Uterus (tissue), 4 donors: ENCODE measurements around the gene GREB1. TPM values are rescaled to one million over a fixed set of nuclear protein-coding genes. Genes with fewer than 3 reads are reported as not detected.

Source experiments
- DNase-seq, 2 donors: peaks; one replicate each; pipeline ENCODE4 v3.0.0-alpha.2; 2019 to 2020
- H3K27ac ChIP-seq, 2 donors: fragments of 200-600 bp; sonication (generic); 1 replicate in 1 of 2; 2 replicates in 1 of 2; pipeline ENCODE4 v1.5.1; 2016 to 2018
- H3K27me3 ChIP-seq, 2 donors: fragments of 200-600 bp; sonication (generic); one replicate each; pipeline ENCODE4 v1.5.1; 2018 to 2019; ENCODE audit warnings: control low read depth in 1 of 2
- H3K36me3 ChIP-seq, 2 donors: fragments of 200-600 bp; sonication (generic); one replicate each; pipeline ENCODE4 v1.5.1; 2019; ENCODE audit warnings: control low read depth in 1 of 2
- H3K4me1 ChIP-seq, 2 donors: fragments of 200-600 bp; sonication (generic); one replicate each; pipeline ENCODE4 v1.5.1; 2018 to 2019; ENCODE audit warnings: control low read depth in 1 of 2
- H3K4me3 ChIP-seq, 2 donors: fragments of 200-600 bp; sonication (generic); 1 replicate in 1 of 2; 2 replicates in 1 of 2; pipeline ENCODE4 v1.5.1; 2018 to 2019; ENCODE audit warnings: mild to moderate bottlenecking in 1 of 2
- H3K9me3 ChIP-seq, 2 donors: fragments of 200-600 bp; sonication (generic); one replicate each; pipeline ENCODE4 v1.5.1; 2019; ENCODE audit warnings: control low read depth in 1 of 2
- CTCF ChIP-seq, 4 experiments: fragments of 200-600 bp in 2 of 4; fragments of 450-650 bp in 2 of 4; sonication (generic) in 2 of 4; IDR thresholded peaks; one replicate each; pipeline ENCODE4 v1.5.1; 2016 to 2019; ENCODE audit warnings: antibody characterized with exemption in 4 of 4, mild to moderate bottlenecking in 2 of 4, moderate library complexity in 1 of 4
- POLR2A ChIP-seq, 2 donors: fragments of 450-650 bp; IDR thresholded peaks; one replicate each; pipeline ENCODE4 v1.6.1; 2016; ENCODE audit warnings: antibody characterized with exemption in 2 of 2, mild to moderate bottlenecking in 1 of 2, moderate library complexity in 1 of 2
- intact Hi-C: fragments of 100-400 bp; cut with DNase I; formaldehyde crosslinking; loops from one replicate; pipeline ENCODE4 v1.15.1; 2023; ENCODE audit warnings: low total_unique reads
- total RNA-seq, 4 donors: library from RNA; depleted of rRNA in 3 of 4; stranded (reverse); fragments of >200 nt in 3 of 4; gene quantifications; one replicate each; pipeline versions ENCODE4 v1.1.0 to v1.2.4, GENCODE V29; 2014 to 2023
- donor health status: DM: yes; HTN: yes; CAD: no.

GREB1 gene
- total RNA-seq, 4 donors from 2014 or later: 20.3 to 166 (median 78.8) TPM

DNA sequence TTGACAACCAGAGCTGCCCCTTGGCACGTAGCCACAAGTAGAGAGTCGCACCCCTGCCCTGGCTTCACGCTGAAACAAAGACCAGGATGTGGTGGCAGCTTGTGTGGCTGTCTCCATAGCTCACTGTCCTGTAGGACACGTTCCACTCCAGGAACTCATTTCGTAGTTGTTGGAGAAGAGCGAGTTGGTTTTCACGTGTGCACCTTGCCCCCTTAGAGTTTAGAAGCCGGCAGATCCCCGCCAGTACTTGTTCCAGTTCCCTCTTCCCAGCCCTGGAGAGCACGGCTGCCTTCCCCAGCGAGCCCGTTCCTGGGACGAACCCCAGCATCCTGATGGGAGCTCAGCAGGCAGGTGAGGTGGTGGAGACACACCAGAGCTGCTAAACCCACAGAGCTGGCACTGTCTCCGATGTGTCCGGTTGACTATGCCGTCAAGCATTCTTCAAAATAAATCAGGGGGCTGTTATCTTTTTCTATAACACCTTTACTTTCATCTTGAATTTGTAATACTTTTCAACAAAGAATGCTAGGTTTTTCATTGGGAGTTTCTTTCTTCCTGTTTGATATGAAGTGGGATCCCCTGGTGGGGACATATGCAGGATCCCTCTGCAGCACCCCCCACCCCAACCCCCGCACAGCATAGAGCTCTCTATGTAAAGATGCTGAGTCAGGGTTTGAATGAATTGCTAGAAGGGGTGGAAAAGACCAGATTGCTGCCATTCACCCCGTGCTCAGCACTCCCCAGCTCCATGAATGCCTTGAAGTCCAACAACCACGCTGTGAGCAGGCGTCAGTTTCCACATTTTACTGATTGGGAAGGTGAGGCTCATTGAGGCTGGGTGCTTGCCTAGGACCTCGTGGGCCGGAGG, 44.5 kb downstream of the GREB1 start:
- no peak overlapping the region for H3K4me3 ChIP-seq
- intact Hi-C loops: no loop called here
- peaks cover 0 to 6% of the 10 kb centered on the region in 2 donors for H3K4me1 ChIP-seq
- TF ChIP-seq POLR2A (IDR thresholded peaks at IDR 0.05) (no peak), CTCF (IDR thresholded peaks at IDR 0.05) (no peak)
- H3K27me3 ChIP-seq: no peaks in the 10 kb centered on the region
- H3K36me3 ChIP-seq: no peaks in the 10 kb centered on the region
- H3K27ac ChIP-seq: peak overlapping the region in 1 of 2 donors; percentile 35
- no peak for DNase-seq
- no peaks in the 10 kb centered on the region for H3K9me3 ChIP-seq

- TF ChIP-seq POLR2A (IDR thresholded peaks at IDR 0.05) (no peak), CTCF (IDR thresholded peaks at IDR 0.05) (no peak)
- peak overlapping the region; percentile 20 to 35 for H3K27ac ChIP-seq
- no peaks in the 10 kb centered on the region for H3K36me3 ChIP-seq
- H3K4me3 ChIP-seq: no peak overlapping the region
- intact Hi-C loops: no loop called here
- H3K4me1 ChIP-seq: peaks cover 0 to 6% of the 10 kb centered on the region in 2 donors
- no peaks in the 10 kb centered on the region for H3K9me3 ChIP-seq
- H3K27me3 ChIP-seq: no peaks in the 10 kb centered on the region
- DNase-seq: no peak
Observed at GRCh38 chr2:11578986-11579774, 45.3 kb downstream of the GREB1 start.

DNA sequence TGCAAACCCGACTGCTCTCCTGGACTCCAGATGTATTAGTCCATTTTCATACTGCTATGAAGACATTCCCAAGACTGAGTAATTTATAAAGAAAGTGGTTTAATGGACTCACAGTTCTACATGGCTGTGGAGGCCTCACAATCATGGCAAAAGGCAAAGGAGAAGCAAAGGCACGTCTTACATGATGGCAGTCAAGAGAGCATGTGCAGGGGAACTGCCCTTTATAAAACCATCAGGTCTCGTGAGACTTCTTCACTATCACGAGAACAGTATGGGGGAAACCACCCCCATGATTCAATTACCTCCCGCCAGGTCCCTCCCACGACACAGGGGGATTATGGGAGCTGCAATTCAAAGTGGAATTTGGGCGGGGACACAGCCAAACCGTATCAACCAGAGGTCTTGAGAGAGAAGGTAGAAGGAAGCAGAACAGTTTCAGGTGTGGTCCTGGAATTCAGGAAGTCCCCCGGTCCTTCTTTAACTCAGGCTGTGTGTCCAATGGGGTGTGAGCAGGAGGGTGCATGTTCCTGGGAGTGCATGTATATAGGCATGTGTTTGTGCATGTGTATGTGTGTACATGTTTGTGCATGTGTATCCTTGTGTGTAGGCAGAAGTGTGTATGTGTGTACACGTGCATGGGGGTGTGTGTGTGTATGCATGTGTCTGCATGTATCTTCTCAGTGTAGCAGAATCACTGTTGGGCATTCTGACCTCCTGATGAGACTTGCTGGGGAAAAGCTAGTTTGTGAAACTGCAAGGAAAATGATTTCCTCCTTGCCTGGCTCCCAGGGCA, 46.2 kb downstream of the GREB1 start:
- Histone ChIP-seq H3K36me3 (no peaks in the 10 kb centered on the region), H3K4me1 (peaks cover 0 to 6% of the 10 kb centered on the region in 2 donors), H3K4me3 (no peak overlapping the region), H3K27ac (peak overlapping the region; percentile 80 to 89), H3K27me3 (no peaks in the 10 kb centered on the region), H3K9me3 (no peaks in the 10 kb centered on the region)
- DNase-seq: no peak
- intact Hi-C loops: loop anchor here (10.0 kb wide), 1 partner anchor 425 kb away; the partner anchor contains the start of gene SLC66A3
- TF ChIP-seq POLR2A (IDR thresholded peaks at IDR 0.05) (no peak), CTCF (IDR thresholded peaks at IDR 0.05) (no peak)

GRCh38 chr2:11580697-11581096, 46.9 kb downstream of the GREB1 start:
- no peaks in the 10 kb centered on the region for H3K27me3 ChIP-seq
- H3K4me3 ChIP-seq: no peak overlapping the region
- H3K27ac ChIP-seq: peak overlapping the region; percentile 80 to 89
- H3K9me3 ChIP-seq: no peaks in the 10 kb centered on the region
- intact Hi-C loops: loop anchor here (10.0 kb wide), 1 partner anchor 426 kb away; the partner anchor contains the start of gene SLC66A3
- TF ChIP-seq POLR2A (IDR thresholded peaks at IDR 0.05) (no peak), CTCF (IDR thresholded peaks at IDR 0.05) (no peak)
- peaks cover 0 to 6% of the 10 kb centered on the region in 2 donors for H3K4me1 ChIP-seq
- no peaks in the 10 kb centered on the region for H3K36me3 ChIP-seq
- peak in 1 of 2 donors; percentile 37 for DNase-seq
